ENCODE results near the gene PKN1.

PKN1 gene

GRCh38 chr19:14517446-14517839 lies 84.3 kb downstream of the PKN1 start:
- DNase-seq = no peak

- DNase-seq = no peak
Measured at GRCh38 chr19:14517840-14518505, 84.9 kb downstream of the PKN1 start, which contains the start of gene DNAJB1. TSS of gene DNAJB1 (minus strand) at chr19:14518397. CDS start at chr19:14518349, 48 bp downstream.

GRCh38 chr19:14519245-14519859 lies 86.2 kb downstream of the PKN1 start:
- no peak for DNase-seq

GRCh38 chr19:14519860-14520407 lies 86.8 kb downstream of the PKN1 start:
- no peak for DNase-seq

- DNase-seq = no peak
Measured at GRCh38 chr19:14520543-14520942, 87.4 kb downstream of the PKN1 start.
